Panc1 (cell line): ENCODE results near the gene POLR3A. TPM values are rescaled to one million over a fixed set of nuclear protein-coding genes. Genes with fewer than 3 reads are reported as not detected.

ENCODE experiments used
- ATAC-seq: fragments of 200-7000 bp; cut with Tn5 transposase; 2 replicates; pipeline ENCODE4 v1.9.1; 2020; ENCODE audit warnings: mild to moderate bottlenecking, moderate library complexity
- BruUV-seq: library from RNA; stranded (reverse); fragments of 400-500 nt; replicated peaks from 2 replicates; lab custom pipeline; 2021; lab: Mats Ljungman, UMichigan
- CTCF ChIA-PET: fragments of 300-600 bp; sonication (Branson Sonifier 250); formaldehyde crosslinking; loops from one replicate; lab custom pipeline; 2022; ENCODE audit warnings: antibody characterized with exemption; lab: Charles Lee
- POLR2A ChIA-PET: fragments of 300-600 bp; sonication (Branson Sonifier 250); formaldehyde crosslinking; loops from one replicate; lab custom pipeline; 2022; ENCODE audit warnings: antibody characterized with exemption; lab: Charles Lee
- DNase-seq: peaks from one replicate; pipeline ENCODE4 v3.0.0-alpha.2; 2010; ENCODE audit warnings: low read depth, low spot score
- H3K27ac ChIP-seq: 2 replicates; pipeline ENCODE4 v1.5.1; 2011; ENCODE audit warnings: mild to moderate bottlenecking, low read length, inconsistent platforms
- H3K27me3 ChIP-seq: fragments of 200-500 bp; sonication (Bioruptor generic); 2 replicates; pipeline ENCODE4 v1.6.0; 2014; ENCODE audit warnings: low read length, inconsistent platforms; ENCODE audit not compliant: control insufficient read depth, insufficient read depth
- H3K36me3 ChIP-seq: fragments of 200-500 bp; sonication (Bioruptor generic); 2 replicates; pipeline ENCODE4 v1.5.1; 2014; ENCODE audit warnings: inconsistent platforms, mild to moderate bottlenecking, low read length, moderate library complexity; ENCODE audit not compliant: control insufficient read depth, insufficient read depth
- H3K4me1 ChIP-seq: 2 replicates; pipeline ENCODE4 v1.5.1; 2011; ENCODE audit warnings: inconsistent platforms, mild to moderate bottlenecking, low read length, moderate library complexity; ENCODE audit not compliant: control insufficient read depth, insufficient read depth
- H3K4me3 ChIP-seq, 2 experiments: 2 replicates each; pipeline ENCODE4 v1.5.1; 2011 to 2012; ENCODE audit warnings: low read depth in 2 of 2, low read length in 2 of 2, mild to moderate bottlenecking in 2 of 2, inconsistent platforms in 1 of 2, moderate library complexity in 1 of 2
- H3K9me3 ChIP-seq: fragments of 200-500 bp; sonication (Bioruptor generic); 2 replicates; pipeline ENCODE4 v1.5.1; 2014; ENCODE audit warnings: low read depth, mild to moderate bottlenecking, inconsistent platforms, low read length, moderate library complexity; ENCODE audit not compliant: control insufficient read depth, insufficient read depth
- CTCF ChIP-seq: fragments of 450-650 bp; IDR thresholded peaks from 2 replicates; pipeline ENCODE4 v1.5.1; 2017; ENCODE audit warnings: mild to moderate bottlenecking
- POLR2AphosphoS5 ChIP-seq: IDR thresholded peaks from 2 replicates; pipeline ENCODE4 v1.6.1; 2012; ENCODE audit warnings: mild to moderate bottlenecking, low read depth, low read length, moderate library complexity
- REST ChIP-seq, 2 experiments: IDR thresholded peaks; 2 replicates each; pipeline ENCODE4 v1.6.1; 2011 to 2012; ENCODE audit warnings: low read depth in 2 of 2, control low read depth in 1 of 2, low read length in 1 of 2, mild to moderate bottlenecking in 1 of 2, moderate library complexity in 1 of 2; ENCODE audit not compliant: insufficient read depth in 1 of 2
- SIN3A ChIP-seq: IDR thresholded peaks from 2 replicates; pipeline ENCODE4 v1.6.1; 2012; ENCODE audit warnings: low read depth, mild to moderate bottlenecking, low read length, moderate library complexity, borderline replicate concordance; ENCODE audit not compliant: insufficient read depth
- TCF7L2 ChIP-seq: IDR thresholded peaks from 2 replicates; pipeline ENCODE4 v1.6.1; 2011; ENCODE audit warnings: mild to moderate bottlenecking, low read depth, low read length, inconsistent platforms
- in situ Hi-C: cut with HindIII; loops from 2 replicates; pipeline ENCODE4 v1.10.0; 2016; ENCODE audit warnings: low sequenced_read_pairs, low pct_unique_long_range_greater_than_20kb
- intact Hi-C: fragments of 100-400 bp; cut with micrococcal nuclease; formaldehyde crosslinking; loops from one replicate; pipeline ENCODE4 v1.10.0; 2022; ENCODE audit not compliant: unreplicated experiment
- total RNA-seq: library from RNA; stranded (reverse); gene quantifications from one replicate; pipeline ENCODE4 v1.2.1, GENCODE V29; 2021; ENCODE audit not compliant: unreplicated experiment

The POLR3A gene
- total RNA-seq, 1 experiment from 2014 or later, result 26.3 TPM

- H3K4me1 ChIP-seq, result peaks cover 37% of the 10 kb centered on the region
- ATAC-seq, result peak; percentile 49
- POLR2A ChIA-PET, result no interaction called here
Measured at GRCh38 chr10:77919713-77920108, 109.6 kb downstream of the POLR3A start.

More at GRCh38 chr10:77919713-77920108, 109.6 kb downstream of the POLR3A start:
- no peak for DNase-seq
- Histone ChIP-seq H3K9me3 (no peaks in the 10 kb centered on the region), H3K27me3 (no peaks in the 10 kb centered on the region), H3K27ac (no peak overlapping the region), H3K4me3 (no peak overlapping the region), H3K36me3 (no peaks in the 10 kb centered on the region)
- in situ Hi-C loops (no loop called here), intact Hi-C loops (loop anchor here (10.0 kb wide), 1 partner anchor 45 kb away; no protein-coding TSS in a partner anchor)
- TF ChIP-seq TCF7L2, result no peak
- no peak for TF ChIP-seq CTCF
- TF ChIP-seq SIN3A, result no peak
- TF ChIP-seq POLR2AphosphoS5, result no peak
- no peak for TF ChIP-seq REST (IDR thresholded peaks at IDR 0.05; ENCODE audit: insufficient read depth in 1 of 2, low read depth in 2 of 2, low read length in 1 of 2)
- CTCF ChIA-PET, result no interaction called here
- no TSS peak for BruUV-seq

Other genes with a start within 250 kb of the POLR3A start
- gene DLG5, start 102.8 kb downstream of the POLR3A start, total RNA-seq, result 85.6 TPM
- gene RPS24, start 4.3 kb upstream of the POLR3A start, total RNA-seq, result 1,400 TPM